Hepatocyte (in vitro differentiated cells): ENCODE results near the gene KIRREL2. TPM values are rescaled to one million over a fixed set of nuclear protein-coding genes. Genes with fewer than 3 reads are reported as not detected.

Experiments used
- DNase-seq: peaks from one replicate; pipeline ENCODE4 v3.0.0-alpha.2; 2016; ENCODE audit warnings: low spot score
- H2AFZ ChIP-seq: fragments of 200-600 bp; sonication (generic); 2 replicates; pipeline ENCODE4 v1.6.0; 2016; ENCODE audit warnings: antibody characterized with exemption, mild to moderate bottlenecking
- H3K27ac ChIP-seq: fragments of 200-600 bp; sonication (generic); 2 replicates; pipeline ENCODE4 v1.5.1; 2016; ENCODE audit warnings: mild to moderate bottlenecking
- H3K27me3 ChIP-seq: fragments of 200-600 bp; sonication (generic); 2 replicates; pipeline ENCODE4 v1.6.1; 2016
- H3K36me3 ChIP-seq: fragments of 200-600 bp; sonication (generic); replicated peaks from 2 replicates; pipeline ENCODE4 v1.5.1; 2016; ENCODE audit warnings: low read depth; ENCODE audit not compliant: insufficient read depth
- H3K4me1 ChIP-seq: fragments of 200-600 bp; sonication (generic); 2 replicates; pipeline ENCODE4 v1.5.1; 2016; ENCODE audit warnings: mild to moderate bottlenecking, moderate library complexity; ENCODE audit not compliant: insufficient read depth
- H3K4me2 ChIP-seq: fragments of 200-600 bp; sonication (generic); 2 replicates; pipeline ENCODE4 v1.6.0; 2016
- H3K4me3 ChIP-seq: fragments of 200-600 bp; sonication (generic); 2 replicates; pipeline ENCODE4 v1.5.1; 2016; ENCODE audit warnings: mild to moderate bottlenecking
- H3K79me2 ChIP-seq: fragments of 200-600 bp; sonication (generic); 2 replicates; pipeline ENCODE4 v1.6.0; 2017; ENCODE audit warnings: mild to moderate bottlenecking
- H3K9me2 ChIP-seq: fragments of 200-600 bp; sonication (generic); replicated peaks from 2 replicates; pipeline ENCODE4 v1.6.0; 2017; ENCODE audit warnings: mild to moderate bottlenecking; ENCODE audit not compliant: insufficient read depth
- H3K9me3 ChIP-seq: fragments of 200-600 bp; sonication (generic); 2 replicates; pipeline ENCODE4 v1.5.1; 2016; ENCODE audit warnings: low read depth, mild to moderate bottlenecking
- H4K20me1 ChIP-seq: fragments of 200-600 bp; sonication (generic); 2 replicates; pipeline ENCODE4 v1.6.0; 2016; ENCODE audit warnings: mild to moderate bottlenecking; ENCODE audit not compliant: insufficient read depth, poor library complexity, severe bottlenecking
- CTCF ChIP-seq: fragments of 200-600 bp; sonication (generic); IDR thresholded peaks from 2 replicates; pipeline ENCODE4 v1.5.1; 2016; ENCODE audit warnings: antibody characterized with exemption, mild to moderate bottlenecking; ENCODE audit not compliant: poor library complexity
- EZH2 ChIP-seq: fragments of 200-600 bp; sonication (generic); IDR thresholded peaks from 2 replicates; pipeline ENCODE4 v1.6.1; 2016; ENCODE audit warnings: antibody characterized with exemption, mild to moderate bottlenecking, borderline replicate concordance
- EZH2phosphoT487 ChIP-seq: fragments of 200-600 bp; sonication (generic); IDR thresholded peaks from one replicate; pipeline ENCODE4 v1.6.1; 2018; ENCODE audit warnings: antibody characterized with exemption, mild to moderate bottlenecking, low read depth, moderate library complexity; ENCODE audit not compliant: unreplicated experiment, severe bottlenecking
- WGBS: methylation state at CpG from one replicate; pipeline ENCODE4 v1.1.6; 2016; ENCODE audit warnings: low lambda C conversion rate; ENCODE audit errors: missing lambda C conversion rate; 5-methylcytosine and 5-hydroxymethylcytosine counted together
- polyA plus RNA-seq: library from polyadenylated mRNA; unstranded; fragments of >200 nt; fragmentation: Nextera tagmentation; extraction: Ambion mirVana; gene quantifications from 2 replicates; pipeline ENCODE4 v1.2.1, GENCODE V29; 2016
- total RNA-seq: library from RNA; depleted of rRNA; stranded (reverse); fragments of >200 nt; gene quantifications from 2 replicates; pipeline ENCODE4 v1.2.3, GENCODE V29; 2014

Gene KIRREL2
- total and polyA plus RNA-seq, 2 experiments from 2014 or later, result 1.4 to 2.3 TPM

- peaks cover 59% of the 10 kb centered on the region for H3K27me3 ChIP-seq
- 83% methylated on average over 8 of the region's 8 CpGs for whole genome bisulfite sequencing
These were observed 8.8 kb upstream of the KIRREL2 start for GRCh38 chr19:35847911-35848310.

DNA sequence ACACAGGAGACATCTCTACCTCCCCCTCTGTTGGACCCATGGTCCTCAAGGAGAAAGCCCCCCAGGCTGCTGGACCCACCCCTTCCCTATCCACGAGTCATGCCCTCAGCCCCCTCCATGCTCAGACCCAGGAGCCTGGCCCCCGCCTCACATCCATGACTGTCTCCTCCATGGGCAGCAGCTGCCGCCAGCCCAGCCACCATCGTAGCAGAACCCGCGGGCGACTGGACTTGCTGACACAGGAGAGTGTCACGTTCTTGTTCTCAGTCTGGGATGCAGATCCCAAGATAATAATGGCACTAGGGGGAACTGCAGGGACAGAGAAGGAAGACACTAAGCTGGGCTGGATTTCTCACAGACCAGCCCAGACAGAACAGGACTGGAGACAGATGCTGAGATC is 8.2 kb upstream of the KIRREL2 start:
- Histone ChIP-seq H3K9me3 (no peaks in the 10 kb centered on the region), H3K4me1 (peaks cover 15% of the 10 kb centered on the region), H2AFZ (no peak overlapping the region), H3K27me3 (peaks cover 56% of the 10 kb centered on the region), H3K36me3 (no peaks in the 10 kb centered on the region), H3K79me2 (no peaks in the 10 kb centered on the region), H3K4me3 (no peak overlapping the region), H3K9me2 (no peaks in the 10 kb centered on the region), H4K20me1 (no peaks in the 10 kb centered on the region), H3K27ac (no peak overlapping the region), H3K4me2 (no peak overlapping the region)
- WGBS, result 81% methylated on average over 8 of the region's 8 CpGs
- no peak for DNase-seq
- TF ChIP-seq EZH2, result no peak
- TF ChIP-seq EZH2phosphoT487, result no peak
- no peak for TF ChIP-seq CTCF

More at GRCh38 chr19:35847911-35848310, 8.8 kb upstream of the KIRREL2 start:
- Histone ChIP-seq H3K9me2 (no peaks in the 10 kb centered on the region), H3K27ac (no peak overlapping the region), H3K36me3 (no peaks in the 10 kb centered on the region), H3K9me3 (no peaks in the 10 kb centered on the region), H2AFZ (no peak overlapping the region), H3K4me3 (no peak overlapping the region), H3K4me2 (no peak overlapping the region), H3K79me2 (no peaks in the 10 kb centered on the region), H3K4me1 (peaks cover 15% of the 10 kb centered on the region), H4K20me1 (no peaks in the 10 kb centered on the region)
- no peak for TF ChIP-seq EZH2phosphoT487
- no peak for DNase-seq

DNA sequence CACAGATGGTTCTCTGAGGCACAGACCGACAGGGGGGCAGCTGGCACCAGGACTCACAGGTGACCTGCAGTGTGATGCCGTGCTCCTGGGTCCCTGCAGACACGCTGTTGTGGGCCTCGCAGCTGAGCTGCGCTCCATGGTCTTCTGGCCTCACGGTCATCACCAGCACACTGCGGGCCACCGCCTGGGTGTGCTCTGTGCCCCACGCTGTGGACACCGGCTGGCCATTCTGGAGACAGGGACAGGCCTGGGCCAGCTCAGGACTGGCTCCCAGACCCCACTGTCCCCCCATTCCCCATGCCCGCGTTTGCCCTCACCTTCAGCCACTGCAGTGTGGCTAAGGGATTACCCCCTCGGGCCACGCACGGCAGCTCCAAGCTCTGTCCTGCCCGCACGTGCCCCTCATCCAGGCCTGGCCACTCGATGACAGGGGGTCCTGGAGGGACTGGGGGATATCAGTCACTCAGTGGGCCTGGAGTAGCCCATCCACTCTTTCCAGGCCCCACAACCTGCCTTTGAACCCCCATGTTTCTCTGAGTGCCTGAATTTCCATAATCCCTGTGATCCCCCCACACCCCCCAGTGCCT is 7.7 kb upstream of the KIRREL2 start:
- no peaks in the 10 kb centered on the region for H3K9me3 ChIP-seq
- H3K9me2 ChIP-seq, result no peaks in the 10 kb centered on the region
- no peaks in the 10 kb centered on the region for H3K36me3 ChIP-seq
- H3K4me3 ChIP-seq, result no peak overlapping the region
- TF ChIP-seq CTCF (no peak), EZH2phosphoT487 (no peak), EZH2 (no peak)
- H3K27ac ChIP-seq, result no peak overlapping the region
- H3K4me2 ChIP-seq, result no peak overlapping the region
- H4K20me1 ChIP-seq, result no peaks in the 10 kb centered on the region
- peaks cover 15% of the 10 kb centered on the region for H3K4me1 ChIP-seq
- DNase-seq, result peak; percentile 3
- no peak overlapping the region for H2AFZ ChIP-seq
- 90% methylated on average over 15 of the region's 18 CpGs for WGBS
- H3K79me2 ChIP-seq, result no peaks in the 10 kb centered on the region
- H3K27me3 ChIP-seq, result peaks cover 51% of the 10 kb centered on the region

DNA sequence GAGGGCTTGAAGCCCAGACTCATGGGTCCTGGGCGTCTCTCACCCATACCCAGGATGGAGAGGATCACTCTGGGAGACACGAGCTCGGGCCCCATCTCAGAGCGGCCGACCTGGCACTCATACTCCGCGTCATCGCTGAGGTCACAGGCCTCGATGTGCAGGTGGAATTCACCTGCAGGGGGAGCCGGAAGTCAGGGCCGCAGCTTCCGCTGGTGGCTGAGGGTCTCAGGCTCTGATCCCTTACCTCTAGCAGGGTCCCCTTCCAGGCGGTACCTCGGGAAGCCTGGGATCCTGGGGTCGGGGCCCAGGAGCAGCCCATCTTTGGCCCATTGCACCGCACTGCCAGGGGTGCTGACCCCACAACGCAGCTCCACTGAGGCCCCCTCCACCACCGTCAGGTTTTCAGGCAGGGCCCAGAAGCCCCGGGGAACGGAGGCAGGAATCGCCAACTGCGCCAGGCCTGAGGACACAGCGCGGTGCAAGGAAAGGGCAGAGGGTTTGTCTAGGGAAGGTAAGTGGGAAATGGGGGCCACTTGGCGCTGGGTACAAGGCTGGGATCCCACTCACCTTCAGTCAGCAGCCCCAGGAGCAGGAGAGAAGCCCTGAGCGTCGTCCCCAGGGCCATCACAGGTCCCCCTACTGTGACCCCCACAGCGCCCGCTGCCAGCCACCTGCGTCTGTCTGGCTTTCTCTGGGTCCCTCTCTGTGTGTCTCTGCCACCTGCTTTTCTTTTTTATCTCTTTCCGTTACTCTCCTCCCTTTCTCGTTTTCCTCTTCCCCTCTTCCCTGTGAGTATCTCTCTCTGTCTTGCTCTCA is 5.3 kb upstream of the KIRREL2 start:
- no peak overlapping the region for H3K27ac ChIP-seq
- WGBS, result 65% methylated on average over 31 of the region's 32 CpGs

More for the DNA sequence above, 5.3 kb upstream of the KIRREL2 start:
- Histone ChIP-seq H3K9me2 (no peaks in the 10 kb centered on the region), H3K4me1 (peaks cover 7% of the 10 kb centered on the region), H4K20me1 (no peaks in the 10 kb centered on the region), H2AFZ (no peak overlapping the region), H3K36me3 (no peaks in the 10 kb centered on the region), H3K9me3 (no peaks in the 10 kb centered on the region), H3K27me3 (peaks cover 42% of the 10 kb centered on the region), H3K4me3 (no peak overlapping the region), H3K4me2 (no peak overlapping the region), H3K79me2 (no peaks in the 10 kb centered on the region)
- DNase-seq, result peak; percentile 36
- TF ChIP-seq EZH2 (no peak), CTCF (peak; percentile 12)
